HG03558 (cell line): ENCODE measurements around the gene CPNE8.

Experiments used
- ATAC-seq: cut with Tn5 transposase; IDR thresholded peaks from one replicate; pipeline ENCODE4 v1.9.1; 2021; ENCODE audit warnings: moderate number of reproducible peaks; ENCODE audit not compliant: unreplicated experiment; ENCODE audit errors: extremely low read depth

CPNE8 gene

DNA sequence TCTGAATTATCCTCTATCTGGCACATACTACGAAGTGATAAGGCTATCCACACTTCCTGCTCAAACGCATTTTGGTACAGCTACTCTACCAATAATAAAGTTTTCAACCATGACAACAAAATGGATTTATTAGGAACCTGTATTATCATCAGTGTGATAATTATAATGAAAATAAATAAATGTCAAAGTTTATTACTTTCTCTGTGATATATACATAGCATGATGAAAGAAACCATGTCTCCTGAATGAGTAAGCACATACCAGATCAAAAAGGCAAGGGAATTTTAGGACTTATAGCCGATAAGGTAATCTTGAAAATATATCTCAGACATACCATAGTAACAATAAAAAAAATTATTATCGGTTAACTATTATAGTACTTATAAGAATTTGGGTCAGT, 61.1 kb downstream of the CPNE8 start:
- ATAC-seq = no peak

GRCh38 chr12:38838056-38838850, 67.1 kb downstream of the CPNE8 start:
- ATAC-seq = no peak

- ATAC-seq = no peak
Measured at GRCh38 chr12:38831715-38832114, 73.7 kb downstream of the CPNE8 start.

DNA sequence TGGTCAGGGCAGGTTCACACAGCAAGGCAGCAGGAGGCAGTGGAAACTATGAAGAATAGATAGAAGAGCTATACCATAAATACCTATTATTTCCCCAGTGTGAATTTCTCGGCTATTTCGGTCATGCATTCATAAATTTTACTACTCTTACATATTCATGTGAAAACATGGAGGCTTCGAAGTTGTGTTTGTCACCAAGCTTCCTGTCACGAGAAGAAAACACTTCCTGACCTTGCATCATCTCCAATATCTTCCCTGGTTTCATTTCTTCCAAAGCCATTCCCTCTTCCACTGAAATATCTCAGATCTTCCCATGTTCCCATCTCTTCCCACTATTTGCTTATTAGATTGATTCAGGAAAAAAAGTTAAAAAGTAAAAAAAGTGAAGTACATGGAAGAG, 80.4 kb downstream of the CPNE8 start:
- no peak for ATAC-seq

DNA sequence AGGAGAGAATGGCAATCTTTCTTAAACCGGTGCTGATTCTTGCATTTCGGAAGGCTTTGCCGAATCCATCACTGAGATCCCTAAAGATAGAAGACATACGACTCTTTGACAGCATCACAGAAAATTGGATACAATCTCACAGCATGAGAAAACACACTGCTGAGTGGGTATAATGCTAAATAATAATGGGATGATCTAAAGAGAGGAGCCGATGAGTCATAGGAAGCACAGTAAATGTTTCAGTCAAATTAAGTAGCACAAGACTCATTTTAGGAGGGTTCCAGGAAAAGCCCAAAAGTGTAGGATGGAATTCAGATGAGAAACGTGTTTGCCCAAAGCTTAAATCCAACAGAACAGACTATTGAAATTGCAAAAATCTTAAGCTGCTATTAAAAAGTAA, 81.7 kb downstream of the CPNE8 start:
- ATAC-seq = no peak

- ATAC-seq = no peak
Measured at GRCh38 chr12:38823314-38823713, 82.1 kb downstream of the CPNE8 start.

DNA sequence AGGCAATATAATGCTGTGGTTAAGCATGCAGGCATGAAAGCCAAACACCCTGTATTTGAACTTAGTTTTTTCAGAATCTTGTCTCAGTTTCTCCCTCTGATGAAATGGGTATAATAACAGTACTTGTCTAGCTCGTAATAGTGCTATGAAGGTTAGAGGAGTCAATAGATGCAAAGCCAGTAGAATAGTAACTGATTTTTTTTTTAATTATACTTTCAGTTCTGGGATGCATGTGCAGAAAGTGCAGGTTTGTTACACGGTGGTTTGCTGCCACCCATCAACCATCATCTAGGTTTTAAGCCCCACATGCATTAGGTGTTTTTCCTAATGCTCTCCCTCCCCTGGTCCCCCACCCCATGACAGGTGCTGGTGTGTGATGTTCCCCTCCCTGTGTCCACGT, 87.4 kb downstream of the CPNE8 start:
- ATAC-seq = no peak

DNA sequence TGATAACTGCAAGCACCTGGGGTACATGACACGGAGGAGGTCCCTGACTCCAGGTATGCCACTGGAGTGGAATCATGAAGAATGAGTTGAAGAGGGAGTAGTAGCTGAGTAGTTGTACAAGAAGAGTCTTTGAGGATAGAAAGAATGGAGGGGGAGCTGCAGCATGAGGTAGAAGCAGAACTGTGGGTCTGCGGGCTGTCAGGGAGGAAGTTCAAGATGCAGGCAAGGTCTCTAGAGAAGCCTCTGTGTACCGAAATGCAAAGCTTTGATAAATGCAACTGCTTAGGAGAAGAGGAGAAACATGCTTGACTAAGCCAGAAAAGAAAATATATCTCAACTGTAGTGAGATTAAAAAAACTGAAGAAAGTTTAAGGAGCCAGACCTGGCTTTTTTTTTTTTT, 91.5 kb downstream of the CPNE8 start:
- ATAC-seq = no peak

GRCh38 chr12:38811814-38812356, 93.5 kb downstream of the CPNE8 start:
- no peak for ATAC-seq

- ATAC-seq = no peak
Measured at GRCh38 chr12:38809832-38810231, 95.6 kb downstream of the CPNE8 start.

GRCh38 chr12:38788106-38788505, 117.3 kb downstream of the CPNE8 start:
- ATAC-seq = no peak

GRCh38 chr12:38785381-38785780, 120.0 kb downstream of the CPNE8 start:
- no peak for ATAC-seq

- no peak for ATAC-seq
Measured at GRCh38 chr12:38783304-38783703, 122.1 kb downstream of the CPNE8 start.

GRCh38 chr12:38782359-38782758, 123.0 kb downstream of the CPNE8 start:
- no peak for ATAC-seq

DNA sequence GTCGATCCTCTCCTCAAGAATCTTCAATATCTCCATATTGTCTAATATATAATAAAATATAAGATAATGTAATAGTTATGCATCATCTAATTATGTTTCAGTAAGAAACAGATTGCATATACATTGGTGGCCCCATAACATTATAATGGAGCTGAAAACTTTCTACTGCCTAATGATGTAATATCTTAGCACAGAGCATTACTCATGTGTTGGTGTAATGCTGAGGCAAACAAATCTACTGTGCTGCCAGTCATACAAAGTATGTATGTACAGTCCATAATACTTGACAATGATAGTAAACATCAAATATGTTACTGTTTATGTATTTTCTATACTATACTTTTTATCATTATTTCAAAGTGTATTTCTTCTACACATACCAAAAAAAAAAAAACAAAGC, 128.7 kb downstream of the CPNE8 start:
- ATAC-seq = no peak

- ATAC-seq = peak; percentile 90
Measured at GRCh38 chr12:38775457-38775856, 129.9 kb downstream of the CPNE8 start.

DNA sequence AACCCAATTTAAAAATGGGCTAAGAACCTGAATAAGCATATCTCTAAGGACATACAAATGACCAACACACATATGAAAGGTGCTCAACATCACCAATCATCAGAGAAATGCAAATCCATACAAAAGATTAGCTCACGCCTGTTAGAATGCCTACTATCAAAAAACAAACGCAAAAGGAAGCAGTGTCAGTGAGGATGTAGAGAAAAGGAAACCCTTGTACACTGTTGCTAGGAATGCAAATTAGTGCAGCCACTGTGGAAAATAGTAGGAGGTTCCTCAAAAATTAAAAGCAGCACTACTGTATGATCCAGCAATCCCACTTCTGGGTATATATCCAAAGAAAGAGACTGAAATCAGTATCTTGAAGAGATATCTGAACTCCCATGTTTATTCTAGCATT, 133.0 kb downstream of the CPNE8 start:
- no peak for ATAC-seq

DNA sequence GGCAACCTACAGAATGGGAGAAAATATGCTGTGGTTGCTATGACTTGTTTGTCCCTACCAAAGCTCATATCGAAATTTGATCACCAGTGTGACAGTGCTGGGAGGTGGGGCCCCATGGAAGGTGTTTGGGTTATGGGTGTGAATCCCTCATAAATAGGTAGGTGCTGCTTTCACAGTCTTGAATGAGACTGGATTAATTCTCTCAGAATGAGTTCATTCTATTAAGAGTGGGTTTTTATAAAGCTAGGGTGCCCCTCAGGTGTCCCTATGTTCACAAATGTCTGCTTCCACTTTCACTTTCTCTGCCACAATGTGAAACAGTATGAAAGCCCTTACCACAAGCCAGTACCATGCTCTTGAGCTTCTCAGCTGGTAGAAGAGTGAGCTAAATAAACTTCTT, 133.5 kb downstream of the CPNE8 start:
- ATAC-seq = peak; percentile 45

DNA sequence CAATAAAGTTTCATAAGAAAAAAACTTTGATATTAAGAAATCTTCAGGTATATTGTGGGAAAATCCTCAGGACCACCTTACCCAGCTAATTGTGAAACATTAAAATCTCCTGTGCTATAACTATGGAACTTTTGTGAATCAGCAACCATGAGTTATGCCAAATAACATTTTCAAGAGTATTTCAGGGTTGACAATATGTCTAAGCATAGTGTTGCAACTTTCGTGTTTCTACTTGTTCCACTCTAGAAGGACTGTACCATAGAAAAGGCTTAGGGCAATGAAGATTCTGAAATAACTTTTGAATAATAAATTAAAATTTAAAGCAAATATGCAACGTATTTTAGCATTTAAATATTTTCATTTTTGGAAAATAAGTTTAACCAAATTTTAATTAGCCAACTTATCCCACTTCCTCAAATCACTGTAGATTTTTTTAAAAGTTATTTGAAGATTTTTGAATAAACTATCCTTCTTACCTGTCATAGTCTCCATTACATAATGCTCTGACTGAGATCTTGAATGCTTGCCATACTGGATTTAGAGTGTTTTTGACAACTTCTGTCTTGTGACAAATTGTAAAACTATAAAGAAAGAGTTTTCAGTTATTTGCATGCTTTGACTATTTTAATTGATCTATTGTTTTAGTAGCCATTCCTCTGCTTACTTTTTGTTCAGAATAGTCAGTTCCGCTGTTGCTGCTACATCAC, 143.6 kb downstream of the CPNE8 start:
- no peak for ATAC-seq

DNA sequence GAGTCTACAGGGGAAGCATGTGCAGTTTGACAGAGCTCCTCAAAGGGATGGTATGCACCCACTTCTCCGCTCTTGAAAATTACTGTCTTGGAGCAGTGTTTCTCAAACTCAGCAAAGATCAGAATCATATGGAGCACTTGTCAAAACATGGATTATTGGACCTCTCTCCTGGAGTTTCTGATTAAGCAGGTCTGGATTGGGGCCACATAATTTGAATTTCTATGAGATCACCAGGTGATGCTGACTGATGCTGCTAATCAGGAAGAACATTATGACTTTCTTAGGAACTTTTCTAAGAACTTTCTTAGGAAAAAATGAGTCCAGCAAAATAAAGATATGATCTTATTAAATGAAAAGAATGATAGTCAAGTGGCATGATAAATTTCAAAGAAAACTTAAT, 144.3 kb downstream of the CPNE8 start:
- ATAC-seq = no peak

GRCh38 chr12:38759621-38760020, 145.8 kb downstream of the CPNE8 start:
- ATAC-seq = no peak

- ATAC-seq = no peak
Measured at GRCh38 chr12:38746744-38747143, 158.6 kb downstream of the CPNE8 start.
